Frontal cortex (tissue), 4 donors: Measurements from ENCODE around the gene RCC2. TPM values are rescaled to one million over a fixed set of nuclear protein-coding genes. Genes with fewer than 3 reads are reported as not detected.

Source experiments
- DNase-seq, 2 donors: peaks; one replicate each; pipeline ENCODE4 v3.0.0; 2012; ENCODE audit warnings: low spot score in 2 of 2
- FAIRE-seq: peaks from 2 replicates; lab custom pipeline; 2012; peaks lifted over from hg19 to GRCh38; lab: Jason Lieb, UNC
- total RNA-seq: library from RNA; depleted of rRNA; stranded (reverse); fragments of >200 nt; gene quantifications from one replicate; pipeline ENCODE4 v1.2.3, GENCODE V29; 2014
- donor health status: control.
- donor health status: control.
- donor health status: control.

Gene RCC2
- total RNA-seq, 1 donor from 2014 or later = 27.7 TPM

GRCh38 chr1:17451731-17452130 is 12.3 kb upstream of the RCC2 start:
- no peak for DNase-seq
- FAIRE-seq = no peak

- DNase-seq (no peak), FAIRE-seq (no peak)
Observed at GRCh38 chr1:17447501-17447992, 8.1 kb upstream of the RCC2 start.

DNA sequence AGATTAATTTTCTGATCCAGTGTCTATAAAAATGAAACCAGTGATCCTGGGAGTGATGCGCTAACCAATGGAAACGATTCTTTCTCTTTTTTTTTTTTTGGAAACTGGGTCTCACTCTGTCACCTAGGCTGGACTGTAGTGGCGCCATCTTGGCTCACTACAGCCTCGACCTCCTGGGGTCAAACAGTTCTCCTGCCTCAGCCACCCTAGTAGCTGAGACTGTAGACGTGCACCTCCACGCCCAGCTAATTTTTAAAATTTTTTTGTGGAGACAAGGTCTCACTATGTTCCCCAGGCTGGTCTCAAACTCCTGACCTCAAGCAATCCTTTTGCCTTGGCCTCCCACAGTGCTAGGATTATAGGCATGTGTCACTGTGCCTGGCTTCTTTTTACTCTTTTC is 3.4 kb upstream of the RCC2 start:
- no peak for FAIRE-seq
- DNase-seq = no peak

DNA sequence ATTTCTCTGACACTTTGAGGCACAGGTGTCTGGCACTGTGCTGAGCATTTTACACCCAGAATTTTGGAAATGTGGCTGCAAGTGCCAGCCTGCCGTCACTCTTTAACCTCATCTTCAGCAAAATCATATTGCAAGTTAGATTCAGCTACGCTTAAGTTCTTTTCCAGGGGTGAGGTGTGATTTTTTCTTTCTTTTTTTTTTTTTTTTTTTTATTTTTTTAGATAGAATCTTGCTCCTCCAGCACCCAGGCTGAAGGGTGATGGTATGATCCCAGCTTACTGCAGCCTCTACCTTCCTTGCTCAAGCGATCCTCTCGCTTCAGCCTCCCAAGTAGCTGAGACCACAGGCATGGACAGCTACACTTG is 2.5 kb upstream of the RCC2 start:
- FAIRE-seq (no peak), DNase-seq (no peak)

DNA sequence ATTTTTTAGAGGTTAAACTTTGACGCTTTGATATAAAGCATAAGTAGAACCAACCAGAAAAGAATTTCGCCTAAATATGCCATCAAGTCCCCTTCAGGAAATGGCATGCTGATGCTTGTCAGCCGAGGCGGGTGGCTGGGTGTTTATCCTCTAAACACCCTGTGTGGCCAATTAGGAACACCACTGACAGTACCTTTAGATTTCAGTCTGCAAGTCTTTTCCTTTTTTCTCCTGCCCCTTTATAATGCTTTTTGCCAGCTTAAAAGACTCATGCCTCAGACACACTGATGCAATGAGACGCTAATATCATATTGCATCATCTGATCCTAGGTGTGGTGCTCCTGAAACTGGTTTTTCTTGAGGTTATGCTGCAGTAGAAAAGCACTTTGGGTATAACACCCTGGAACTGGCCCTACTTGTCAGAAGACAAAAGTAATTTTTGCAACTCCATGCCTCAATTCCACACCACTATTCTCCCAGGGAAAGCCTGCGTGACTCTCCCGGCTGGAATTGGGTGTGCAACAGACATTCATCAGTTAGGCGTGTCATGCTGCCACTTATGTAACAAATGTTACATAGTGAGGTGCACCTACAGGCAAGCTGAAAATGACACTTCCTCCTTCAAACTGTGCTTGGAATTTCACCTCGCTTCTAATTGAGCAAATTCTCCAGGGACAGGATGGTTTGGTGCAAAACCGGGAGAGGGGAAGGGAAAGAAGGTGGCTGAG is 2.0 kb upstream of the RCC2 start:
- DNase-seq (peak in 1 of 2 donors; percentile 8), FAIRE-seq (no peak)

- FAIRE-seq = no peak
- no peak for DNase-seq
Observed at GRCh38 chr1:17440827-17441168, 1.3 kb upstream of the RCC2 start.

DNA sequence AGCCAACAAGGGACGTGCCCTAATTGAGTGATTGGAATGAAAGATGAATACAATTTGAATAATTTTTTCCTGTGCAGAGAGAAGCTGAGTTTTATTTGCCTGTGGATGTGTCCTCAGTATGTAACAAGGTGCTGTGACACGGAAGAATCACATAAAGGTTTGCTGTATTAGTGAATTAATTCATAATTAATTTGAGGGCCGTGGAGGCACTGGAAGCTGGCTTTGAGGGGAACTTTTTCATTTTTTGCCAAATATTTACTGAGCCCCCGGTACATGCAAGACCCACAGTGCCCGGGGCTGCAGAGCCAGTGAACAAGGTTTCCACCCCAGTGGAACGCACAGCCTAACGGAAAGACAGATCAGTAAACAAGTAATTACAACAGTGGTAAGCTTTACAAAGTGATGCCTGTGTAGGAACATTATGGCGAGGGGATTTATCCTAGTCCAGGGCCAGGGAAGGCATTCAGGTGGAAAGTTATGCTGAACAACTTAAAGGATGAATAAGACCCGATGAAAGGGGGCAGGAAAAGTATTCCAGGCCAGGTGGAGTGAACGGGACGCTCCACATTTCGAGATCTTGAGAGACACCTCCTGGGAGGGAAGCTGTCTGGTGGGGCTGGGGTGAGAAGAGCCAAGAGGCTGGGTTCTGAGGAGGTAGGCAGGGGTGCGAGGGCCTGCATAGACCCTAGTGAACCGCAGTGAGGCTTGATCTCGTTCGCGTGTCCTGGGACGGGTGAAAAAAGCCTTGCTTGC is 773 bp upstream of the RCC2 start:
- DNase-seq = no peak
- no peak for FAIRE-seq

- DNase-seq (peak; percentile 57 to 69), FAIRE-seq (no peak)
Observed at GRCh38 chr1:17438318-17439249, 893 bp downstream of the RCC2 start.

DNA sequence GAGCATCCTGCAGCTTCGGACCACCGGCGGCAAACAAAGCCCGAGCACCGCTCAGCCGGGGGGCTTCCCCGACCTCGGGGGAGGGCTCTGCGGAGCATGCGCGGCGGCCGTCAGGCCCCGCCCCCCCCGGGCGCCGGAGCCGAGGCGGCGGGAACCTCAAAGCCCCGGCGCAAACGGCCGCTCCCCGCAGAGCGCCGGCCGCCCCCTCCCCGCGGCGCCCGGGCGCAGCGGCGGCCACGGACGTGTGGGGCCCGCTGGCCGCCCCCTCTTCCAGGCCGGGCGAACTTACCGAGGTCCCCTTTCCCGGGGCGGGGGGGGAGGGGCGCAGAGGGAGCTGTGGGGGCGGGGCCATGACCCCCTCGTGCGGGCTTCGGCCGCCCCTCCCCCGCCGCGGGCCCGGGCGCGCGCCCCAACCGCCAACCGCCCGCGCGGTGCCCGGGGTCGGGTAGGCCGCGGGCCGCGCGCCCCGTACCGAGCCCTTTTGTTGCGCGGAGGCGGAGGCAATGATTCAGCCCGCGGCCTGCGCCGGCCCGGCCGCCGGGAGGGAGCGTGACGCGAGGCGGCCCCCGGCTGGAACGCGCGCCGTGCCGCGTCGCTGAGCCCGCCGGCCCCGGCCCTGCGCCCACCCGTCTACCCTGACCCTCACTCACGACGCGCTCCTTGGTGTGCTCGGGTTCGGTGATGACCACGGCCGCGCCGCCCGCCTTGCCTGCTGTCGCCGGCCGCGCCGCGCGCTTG is 1.7 kb downstream of the RCC2 start:
- DNase-seq = peak; percentile 87 to 91
- FAIRE-seq = no peak

GRCh38 chr1:17437260-17437579 is 2.3 kb downstream of the RCC2 start:
- FAIRE-seq (no peak), DNase-seq (peak in 1 of 2 donors; percentile 30)

- DNase-seq = no peak
Observed at GRCh38 chr1:17436380-17437174, 2.9 kb downstream of the RCC2 start.

DNA sequence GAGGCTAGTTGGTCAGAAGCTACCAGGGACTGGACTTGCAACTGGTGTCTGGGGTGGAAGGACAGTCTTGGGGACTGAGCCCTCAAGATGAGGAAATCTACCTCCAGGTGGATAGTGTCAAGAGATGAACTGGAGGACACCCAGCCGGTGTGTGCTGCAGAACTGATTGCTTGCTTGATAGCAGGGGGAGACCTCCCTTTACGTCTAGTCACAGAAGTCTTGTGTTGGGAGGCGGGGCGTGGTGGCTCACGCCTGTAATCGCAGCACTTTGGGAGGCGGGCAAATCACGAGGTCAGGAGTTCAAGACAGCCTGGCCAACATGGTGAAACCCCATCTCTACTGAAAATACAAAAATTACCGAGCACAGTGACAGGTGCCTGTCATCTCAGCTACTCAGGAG is 4.9 kb downstream of the RCC2 start:
- DNase-seq (no peak), FAIRE-seq (no peak)

More at GRCh38 chr1:17436380-17437174, 2.9 kb downstream of the RCC2 start:
- no peak for FAIRE-seq

DNA sequence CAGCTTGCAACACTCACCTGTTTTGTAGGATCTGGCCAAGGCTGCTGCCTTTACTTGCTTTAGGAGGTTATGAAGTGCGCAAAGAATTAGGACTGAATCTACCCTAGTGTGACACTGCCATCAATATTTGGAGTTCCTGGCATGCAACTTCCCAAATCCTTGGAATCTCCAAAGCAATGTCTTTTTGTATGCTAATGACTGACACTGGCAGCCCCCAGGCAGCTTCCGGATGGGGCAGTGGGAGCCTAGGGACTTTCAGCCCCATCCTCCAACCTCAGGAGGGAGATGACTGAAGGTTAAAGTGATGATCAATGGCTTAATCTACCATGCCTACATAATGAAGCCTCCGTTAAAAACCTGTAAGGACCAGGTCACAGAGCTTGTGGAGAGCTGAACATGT is 5.5 kb downstream of the RCC2 start:
- FAIRE-seq (no peak), DNase-seq (no peak)

DNA sequence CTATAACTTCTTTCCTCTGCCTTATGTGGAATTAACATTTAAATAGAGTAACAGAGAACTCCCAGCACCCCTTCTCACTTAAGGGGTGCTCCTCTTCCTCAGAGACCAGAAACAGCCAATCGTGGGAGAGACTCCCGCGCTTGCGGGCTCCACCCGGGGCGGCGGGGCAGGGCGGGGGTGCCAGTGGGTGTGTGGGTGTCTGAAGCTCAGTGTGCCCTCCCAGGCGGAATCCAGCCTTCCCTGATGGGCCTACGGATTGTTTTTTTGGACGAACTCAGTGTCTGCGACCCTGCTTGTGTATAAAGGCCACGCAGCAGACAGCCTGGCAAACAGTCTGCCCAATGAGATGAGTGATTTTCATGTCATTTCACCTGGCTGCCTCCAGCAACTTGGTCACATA is 6.2 kb downstream of the RCC2 start:
- no peak for DNase-seq

DNA sequence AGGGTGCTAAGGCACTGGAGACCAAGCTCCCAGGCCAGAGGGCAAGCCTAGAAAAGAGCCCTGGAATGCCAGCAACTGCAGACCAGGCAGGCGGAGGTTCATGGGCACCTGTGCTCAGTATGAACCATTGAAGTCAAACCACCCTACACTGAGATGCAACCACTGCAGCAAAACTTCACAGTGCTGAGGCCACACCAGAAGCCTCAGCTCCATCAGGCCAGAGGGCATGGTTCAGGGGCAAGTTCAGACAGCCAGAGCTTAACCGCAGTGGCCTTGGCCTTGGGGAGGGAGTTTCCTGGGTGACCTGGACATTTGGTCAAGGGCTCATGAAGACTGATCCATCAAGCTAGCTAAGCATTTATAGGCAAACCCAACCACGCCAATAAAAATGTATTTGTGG is 7.1 kb downstream of the RCC2 start:
- no peak for DNase-seq
- FAIRE-seq = no peak

More for the DNA sequence above, 6.2 kb downstream of the RCC2 start:
- FAIRE-seq = no peak

- FAIRE-seq (no peak), DNase-seq (no peak)
Observed at GRCh38 chr1:17429183-17429582, 10.3 kb downstream of the RCC2 start.

DNA sequence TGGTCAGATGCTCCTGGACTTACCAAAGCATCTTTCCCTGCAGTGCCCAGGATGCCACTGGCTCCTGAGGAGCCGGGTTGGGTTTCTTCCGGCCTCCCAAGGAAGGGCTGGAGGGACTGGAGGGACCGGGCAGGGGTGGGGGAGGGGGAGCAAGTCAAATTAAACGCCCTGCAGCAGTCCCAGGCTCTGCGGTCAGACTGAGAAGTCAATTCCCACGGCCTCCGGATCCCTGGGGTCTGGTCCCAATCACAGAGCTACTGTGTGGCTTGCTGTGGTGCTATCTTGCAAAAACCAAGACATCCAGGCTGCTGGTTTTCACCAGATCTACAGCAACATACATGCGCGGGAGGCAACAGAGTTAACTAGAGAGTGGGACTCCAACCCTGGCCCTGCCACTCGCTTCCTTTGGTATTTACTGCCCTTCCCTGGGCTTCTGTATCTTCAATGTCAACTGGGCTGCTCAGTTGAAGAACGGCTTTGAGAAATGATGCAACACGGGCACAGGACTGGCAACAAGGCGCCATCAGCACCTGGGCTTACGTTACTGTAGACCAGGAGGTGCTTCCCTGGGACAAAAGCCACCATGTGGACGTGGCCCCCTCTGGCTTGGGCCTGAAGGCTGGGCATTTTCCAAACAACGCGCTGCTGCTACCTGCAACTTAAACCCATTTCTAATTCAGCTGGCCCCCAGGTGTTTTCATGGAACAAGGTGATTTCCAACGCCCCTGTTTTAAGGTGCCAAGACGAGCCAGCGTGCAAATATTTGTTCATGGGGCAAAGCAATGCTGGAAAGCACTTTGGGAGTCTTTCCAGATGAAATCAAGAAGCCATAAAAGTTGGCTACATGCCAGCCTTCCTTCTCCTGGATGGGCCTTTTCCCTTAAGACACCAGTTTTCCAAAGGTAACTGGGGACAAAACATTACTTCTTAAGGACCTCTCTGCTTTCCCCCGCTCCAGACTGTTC is 11.5 kb downstream of the RCC2 start:
- DNase-seq (no peak), FAIRE-seq (no peak)
